ENCODE data around the gene MYADM.

- TF ChIP-seq CTCF (IDR thresholded peaks at IDR 0.05), result no peak
- no peak for TF ChIP-seq ZFX (IDR thresholded peaks at IDR 0.05; ENCODE audit: borderline replicate concordance)
Observed at GRCh38 chr19:53875602-53876325, 8.1 kb downstream of the MYADM start.
